HG02623 (cell line): ENCODE measurements around the gene FOSL1.
A peak's percentile ranks its signal among the peaks of the same experiment; 100 is the strongest.

Source experiments
- ATAC-seq: cut with Tn5 transposase; IDR thresholded peaks from one replicate; pipeline ENCODE4 v1.9.1; 2021; ENCODE audit warnings: moderate library complexity; ENCODE audit not compliant: unreplicated experiment

The FOSL1 gene

GRCh38 chr11:65864706-65865471, 35.3 kb downstream of the FOSL1 start:
- no peak for ATAC-seq

- ATAC-seq: no peak
Measured at GRCh38 chr11:65863889-65864705, 36.1 kb downstream of the FOSL1 start.

GRCh38 chr11:65862941-65863888, 37.0 kb downstream of the FOSL1 start:
- no peak for ATAC-seq

DNA sequence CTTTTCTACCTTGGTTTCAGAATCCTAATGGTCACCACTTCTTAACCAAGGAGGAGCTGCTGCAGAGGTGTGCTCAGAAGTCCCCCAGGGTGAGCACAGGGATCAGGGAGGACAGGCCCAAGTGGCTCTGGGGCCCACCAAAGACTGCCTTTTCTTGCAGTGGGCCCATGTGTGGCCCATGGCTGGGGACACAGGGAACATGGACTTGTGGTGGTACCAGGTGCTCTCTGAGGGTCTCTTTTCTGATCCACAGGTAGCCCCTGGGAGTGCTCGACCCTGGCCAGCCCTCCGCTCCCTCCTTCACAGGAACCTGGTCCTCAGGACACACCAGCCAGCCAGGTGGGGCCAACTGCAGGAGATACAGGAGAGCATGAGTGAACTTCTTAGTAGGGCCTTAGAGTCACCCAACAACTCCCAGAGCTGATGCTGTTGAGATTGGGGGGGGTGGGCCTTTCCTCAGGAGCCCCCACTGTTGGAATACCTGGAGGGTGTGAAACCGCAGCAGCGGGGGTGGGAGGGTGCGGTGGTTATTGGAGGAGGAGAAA, 37.9 kb downstream of the FOSL1 start:
- no peak for ATAC-seq

DNA sequence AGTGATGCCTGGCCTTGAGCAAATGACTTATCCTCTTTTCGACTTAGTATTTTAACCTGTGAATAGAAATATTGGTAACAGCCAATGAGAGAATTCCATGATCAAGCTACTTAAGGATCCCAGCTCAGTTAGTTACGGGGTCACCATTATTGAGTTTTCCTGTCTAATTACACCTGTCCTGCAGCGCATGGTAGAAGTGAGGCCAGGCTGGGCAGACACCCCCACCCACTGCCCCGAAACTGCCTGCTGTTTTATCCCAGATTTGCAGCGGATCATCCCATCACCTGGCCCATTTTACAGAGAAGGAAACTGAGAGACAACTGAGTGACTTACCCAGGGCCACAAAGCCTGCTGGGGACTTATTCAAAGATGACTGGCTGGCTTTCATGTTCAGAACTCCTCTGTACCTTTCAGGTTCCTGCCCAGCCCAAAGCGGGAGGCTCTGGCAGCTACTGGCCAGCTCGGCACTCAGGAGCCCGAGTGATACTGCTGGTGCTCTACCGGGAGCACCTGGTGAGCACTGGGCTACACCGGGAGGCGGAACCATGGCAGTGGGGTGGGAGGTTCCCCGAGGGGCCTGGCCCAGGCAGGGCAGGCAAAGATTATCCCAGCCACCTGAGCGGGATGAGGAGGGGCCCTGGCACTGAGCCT, 38.5 kb downstream of the FOSL1 start:
- ATAC-seq: no peak

GRCh38 chr11:65861165-65861505, 39.1 kb downstream of the FOSL1 start:
- no peak for ATAC-seq

DNA sequence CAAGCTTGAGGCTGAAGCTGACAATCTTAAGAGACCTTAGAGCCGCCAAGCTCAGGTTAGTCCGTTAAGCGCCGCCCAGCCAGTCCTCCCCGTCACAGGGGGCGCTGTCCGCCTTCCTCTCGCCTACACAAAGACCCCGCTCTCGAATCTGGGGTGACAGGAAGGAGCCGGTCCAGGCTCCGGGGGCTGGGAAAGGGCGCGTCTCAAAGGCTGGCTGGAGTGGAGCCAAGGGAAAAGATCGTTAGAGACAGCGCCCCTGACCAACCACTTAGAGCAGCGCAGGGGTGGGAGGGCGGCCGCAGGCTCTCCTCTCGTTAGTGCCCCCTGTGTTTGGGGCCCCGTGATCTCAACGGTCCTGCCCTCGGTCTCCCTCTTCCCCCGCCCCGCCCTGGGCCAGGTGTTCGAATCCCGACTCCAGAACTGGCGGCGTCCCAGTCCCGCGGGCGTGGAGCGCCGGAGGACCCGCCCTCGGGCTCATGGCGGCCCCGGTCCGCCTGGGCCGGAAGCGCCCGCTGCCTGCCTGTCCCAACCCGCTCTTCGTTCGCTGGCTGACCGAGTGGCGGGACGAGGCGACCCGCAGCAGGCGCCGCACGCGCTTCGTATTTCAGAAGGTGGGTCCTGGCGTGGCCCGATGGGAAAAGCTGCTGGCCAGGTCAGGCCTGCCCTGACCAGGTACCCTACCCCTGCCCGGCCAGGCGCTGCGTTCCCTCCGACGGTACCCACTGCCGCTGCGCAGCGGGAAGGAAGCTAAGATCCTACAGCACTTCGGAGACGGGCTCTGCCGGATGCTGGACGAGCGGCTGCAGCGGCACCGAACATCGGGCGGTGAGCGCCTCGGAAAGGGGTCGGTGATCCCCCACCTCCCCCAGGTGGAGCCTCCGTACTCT, 39.7 kb downstream of the FOSL1 start, which contains the start of gene MUS81:
TSS of gene MUS81 (plus strand) at position 156 of the 887 bp plus-strand sequence. CDS start at position 477, 321 bp downstream.
- ATAC-seq: peak; percentile 25

DNA sequence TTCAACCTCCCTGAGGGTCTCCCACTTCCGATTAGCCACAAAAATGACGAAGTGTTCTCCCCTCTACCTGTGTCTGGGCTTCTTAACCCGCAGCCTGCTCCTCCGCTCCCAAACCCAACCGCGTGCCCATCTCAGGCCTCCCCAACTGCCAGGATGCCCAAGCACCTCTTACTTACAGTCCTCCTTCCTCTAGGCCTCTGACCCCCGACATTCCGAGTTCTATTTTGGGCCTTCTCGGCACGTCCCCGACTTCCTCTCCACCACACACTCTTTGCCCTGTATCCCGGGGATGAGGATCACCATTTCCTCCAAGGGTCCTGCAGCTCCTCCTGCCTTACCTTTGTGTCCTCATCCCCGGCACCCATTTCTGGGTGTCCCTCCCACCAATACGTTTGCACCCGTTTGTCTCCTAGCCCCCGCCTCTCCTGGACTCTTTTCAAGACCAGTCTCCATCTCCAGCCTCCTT, 40.3 kb downstream of the FOSL1 start:
- no peak for ATAC-seq

- ATAC-seq: peak; percentile 39
Measured at GRCh38 chr11:65859095-65859811, 40.9 kb downstream of the FOSL1 start.

DNA sequence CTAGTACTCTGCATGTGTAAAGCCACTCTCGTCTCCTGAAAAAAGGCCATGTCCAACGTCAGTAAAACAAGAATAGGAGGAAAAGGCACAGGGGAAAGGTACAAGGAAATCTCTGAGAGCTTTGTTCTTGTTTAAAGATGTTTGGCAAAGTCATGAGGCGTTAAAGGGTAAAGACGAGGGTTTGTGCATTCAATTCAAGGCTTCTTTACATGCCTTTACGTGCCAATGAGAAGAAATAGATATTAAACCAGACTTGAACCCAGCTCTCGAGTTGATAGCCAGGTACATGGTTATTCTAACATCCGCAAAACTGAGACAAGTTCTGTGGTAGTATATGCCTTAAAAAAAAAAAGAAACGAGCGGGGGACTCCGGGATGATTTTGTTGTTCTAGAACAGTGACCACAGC, 41.5 kb downstream of the FOSL1 start:
- ATAC-seq: no peak

GRCh38 chr11:65857853-65858680, 42.1 kb downstream of the FOSL1 start, which contains the start of gene CFL1:
Gene CFL1, minus strand, starts transcription at chr11:65858180. Its CDS starts 81 bp downstream, at chr11:65858099.
- peak; percentile 44 for ATAC-seq

DNA sequence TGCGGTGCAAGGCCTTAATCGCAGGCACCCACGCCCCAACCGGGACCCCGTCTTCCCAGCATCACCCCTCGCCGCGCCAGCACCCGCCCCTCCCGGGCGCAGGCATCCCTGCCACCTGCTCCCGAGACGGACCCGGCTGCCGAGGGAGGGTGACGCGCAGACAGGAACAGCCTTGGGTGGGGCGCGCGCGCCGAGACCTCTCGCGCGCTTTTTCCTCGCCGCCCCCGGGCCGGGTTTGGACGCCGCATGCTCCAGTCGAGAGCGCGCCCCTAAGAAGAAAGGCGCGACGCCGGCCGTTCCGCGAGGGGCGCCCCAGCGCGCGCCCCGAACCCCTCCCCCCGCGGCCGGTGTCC, 42.7 kb downstream of the FOSL1 start:
- ATAC-seq: peak; percentile 1

- peak; percentile 23 for ATAC-seq
Measured at GRCh38 chr11:65856689-65857499, 43.3 kb downstream of the FOSL1 start.

GRCh38 chr11:65855927-65856363, 44.2 kb downstream of the FOSL1 start:
- ATAC-seq: no peak

DNA sequence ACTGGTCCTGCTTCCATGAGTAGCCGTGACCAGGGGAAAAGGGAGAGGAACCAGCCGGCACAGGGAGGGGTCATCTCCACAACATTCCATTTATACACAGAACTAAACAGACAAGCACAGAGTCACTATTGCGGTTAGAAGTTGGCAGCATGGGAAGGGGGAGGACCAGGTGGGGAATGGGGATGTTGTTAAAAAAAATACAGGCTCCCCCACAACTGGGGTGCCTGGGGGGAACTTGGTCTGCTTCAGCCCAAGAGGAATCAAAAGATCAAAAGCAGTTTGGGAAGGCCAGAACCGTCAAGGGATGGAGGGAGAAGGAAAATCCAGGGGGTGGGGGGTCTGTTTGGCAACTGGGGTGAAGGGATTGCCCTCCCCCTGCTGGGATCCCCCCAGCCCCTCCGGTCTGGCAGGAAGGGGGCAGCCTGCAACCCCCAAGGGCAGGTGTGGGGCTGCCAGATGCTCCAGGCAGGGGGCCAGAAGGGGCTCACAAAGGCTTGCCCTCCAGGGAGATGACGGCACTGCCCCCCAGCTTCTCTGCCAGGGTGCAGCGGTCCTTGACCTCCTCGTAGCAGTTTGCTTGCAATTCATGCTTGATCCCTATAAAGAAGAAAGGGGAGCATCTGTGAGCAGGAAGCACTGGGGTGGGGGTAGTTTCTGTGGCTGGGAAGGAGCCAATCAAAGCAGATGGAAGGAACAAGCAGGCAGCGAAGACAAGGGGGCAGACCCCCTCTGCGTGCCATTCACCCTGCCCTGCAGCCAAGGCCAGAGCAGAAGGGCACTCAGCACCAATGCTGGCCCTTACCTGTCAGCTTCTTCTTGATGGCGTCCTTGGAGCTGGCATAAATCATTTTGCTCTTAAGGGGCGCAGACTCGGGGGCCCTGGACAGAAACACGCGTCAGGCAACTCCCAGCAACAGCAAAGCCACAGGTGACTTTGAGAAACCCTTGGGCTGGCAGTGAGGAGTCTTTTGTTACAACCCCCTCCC, 45.0 kb downstream of the FOSL1 start:
- no peak for ATAC-seq
